Tibial artery (tissue), 4 donors: Measurements from ENCODE around the gene MRM1.

ENCODE experiments used
- DNase-seq, 2 donors: peaks; one replicate each; pipeline ENCODE4 v3.0.0-alpha.2; 2019
- H3K27ac ChIP-seq, 2 donors: fragments of 200-600 bp; sonication (generic) in 1 of 2; 1 replicate in 1 of 2; 2 replicates in 1 of 2; pipeline ENCODE4 v1.5.1; 2018 to 2019; ENCODE audit warnings: mild to moderate bottlenecking in 1 of 2
- H3K27me3 ChIP-seq, 2 donors: fragments of 200-600 bp; sonication (generic) in 1 of 2; one replicate each; pipeline versions ENCODE4 v1.5.1 to v1.6.0; 2016 to 2019
- H3K36me3 ChIP-seq, 3 donors: fragments of 200-600 bp; sonication (generic) in 2 of 3; one replicate each; pipeline ENCODE4 v1.5.1; 2016 to 2019; ENCODE audit warnings: mild to moderate bottlenecking in 2 of 3
- H3K4me1 ChIP-seq, 4 donors: fragments of 200-600 bp; sonication (generic) in 2 of 4; 1 replicate in 3 of 4; 2 replicates in 1 of 4; pipeline ENCODE4 v1.5.1; 2016 to 2019
- H3K4me3 ChIP-seq, 2 donors: fragments of 200-600 bp; sonication (generic) in 1 of 2; 1 replicate in 1 of 2; 2 replicates in 1 of 2; pipeline ENCODE4 v1.5.1; 2018 to 2019; ENCODE audit warnings: mild to moderate bottlenecking in 2 of 2
- H3K9me3 ChIP-seq, 3 donors: fragments of 200-600 bp; sonication (generic) in 1 of 3; one replicate each; pipeline ENCODE4 v1.5.1; 2016 to 2019
- CTCF ChIP-seq, 2 experiments: fragments of 200-600 bp in 1 of 2; fragments of 450-650 bp in 1 of 2; IDR thresholded peaks; one replicate each; pipeline ENCODE4 v1.5.1; 2017 to 2019; ENCODE audit warnings: antibody characterized with exemption in 2 of 2, mild to moderate bottlenecking in 1 of 2, moderate library complexity in 1 of 2
- intact Hi-C: fragments of 100-400 bp; cut with DNase I; formaldehyde crosslinking; loops from one replicate; pipeline ENCODE4 v1.15.0; 2023; ENCODE audit warnings: low total_unique reads

The MRM1 gene

GRCh38 chr17:36601303-36602029, at the start of gene MRM1:
Gene MRM1, plus strand, starts transcription at chr17:36601583. Its CDS starts 228 bp downstream, at chr17:36601811.
- Histone ChIP-seq H3K4me1 (peaks cover 0 to 26% (median 22%) of the 10 kb centered on the region in 4 donors), H3K27ac (peak within 1 kb of the TSS; percentile 80 to 83), H3K9me3 (no peaks in the 10 kb centered on the region), H3K27me3 (no peaks in the 10 kb centered on the region), H3K36me3 (no peaks in the 10 kb centered on the region), H3K4me3 (peak within 1 kb of the TSS; percentile 68 to 89)
- TF ChIP-seq CTCF (IDR thresholded peaks at IDR 0.05) = peak in 1 of 2 experiments; percentile 18
- intact Hi-C loops = no loop called here
- peak; percentile 91 to 96 for DNase-seq

- H3K4me3 ChIP-seq = no peak overlapping the region
- peaks cover 18 to 31% (median 22%) of the 10 kb centered on the region in 3 donors for H3K36me3 ChIP-seq
- H3K9me3 ChIP-seq = no peaks in the 10 kb centered on the region
- no peak for DNase-seq
- H3K27me3 ChIP-seq = no peaks in the 10 kb centered on the region
- H3K4me1 ChIP-seq = peaks cover 0 to 63% (median 11%) of the 10 kb centered on the region in 4 donors
- TF ChIP-seq CTCF (IDR thresholded peaks at IDR 0.05) = no peak
- no peak overlapping the region for H3K27ac ChIP-seq
- intact Hi-C loops = no loop called here
Measured at GRCh38 chr17:36553459-36553858, 47.9 kb upstream of the MRM1 start.

GRCh38 chr17:36566081-36566480, 35.3 kb upstream of the MRM1 start:
- no peak overlapping the region for H3K27ac ChIP-seq
- no peaks in the 10 kb centered on the region for H3K9me3 ChIP-seq
- TF ChIP-seq CTCF (IDR thresholded peaks at IDR 0.05) = no peak
- H3K4me3 ChIP-seq = no peak overlapping the region
- peaks cover 54 to 95% (median 57%) of the 10 kb centered on the region in 3 donors for H3K36me3 ChIP-seq
- no peak for DNase-seq
- H3K27me3 ChIP-seq = no peaks in the 10 kb centered on the region
- no peaks in the 10 kb centered on the region for H3K4me1 ChIP-seq
- intact Hi-C loops = no loop called here

GRCh38 chr17:36575028-36575427, 26.4 kb upstream of the MRM1 start:
- TF ChIP-seq CTCF (IDR thresholded peaks at IDR 0.05) = no peak
- Histone ChIP-seq H3K4me3 (no peak overlapping the region), H3K27ac (no peak overlapping the region), H3K27me3 (no peaks in the 10 kb centered on the region), H3K4me1 (no peaks in the 10 kb centered on the region), H3K9me3 (no peaks in the 10 kb centered on the region), H3K36me3 (peaks cover 41 to 76% (median 69%) of the 10 kb centered on the region in 3 donors)
- intact Hi-C loops = no loop called here
- no peak for DNase-seq

- intact Hi-C loops = no loop called here
- H3K9me3 ChIP-seq = no peaks in the 10 kb centered on the region
- no peaks in the 10 kb centered on the region for H3K27me3 ChIP-seq
- H3K36me3 ChIP-seq = peaks cover 42 to 76% (median 69%) of the 10 kb centered on the region in 3 donors
- no peaks in the 10 kb centered on the region for H3K4me1 ChIP-seq
- no peak for TF ChIP-seq CTCF (IDR thresholded peaks at IDR 0.05)
- H3K4me3 ChIP-seq = no peak overlapping the region
- no peak for DNase-seq
- no peak overlapping the region for H3K27ac ChIP-seq
Measured at GRCh38 chr17:36576793-36577192, 24.6 kb upstream of the MRM1 start.
